Karpas-422 (cell line): ENCODE data around the gene GLIS1. TPM values are rescaled to one million over a fixed set of nuclear protein-coding genes. Genes with fewer than 3 reads are reported as not detected.

Experiments
- DNase-seq: peaks from one replicate; pipeline ENCODE4 v3.0.0-alpha.2; 2015
- H2AFZ ChIP-seq: fragments of 200-600 bp; sonication (generic); 2 replicates; pipeline ENCODE4 v1.6.1; 2014; ENCODE audit warnings: antibody characterized with exemption, low read length, mixed read lengths
- H3K27ac ChIP-seq: fragments of 200-600 bp; sonication (generic); 2 replicates; pipeline ENCODE4 v1.5.1; 2014; ENCODE audit warnings: mild to moderate bottlenecking, low read length, moderate library complexity
- H3K27me3 ChIP-seq: fragments of 200-600 bp; sonication (generic); 2 replicates; pipeline ENCODE4 v1.6.1; 2014; ENCODE audit warnings: low read length, mixed read lengths
- H3K36me3 ChIP-seq: fragments of 200-600 bp; sonication (generic); 2 replicates; pipeline ENCODE4 v1.6.1; 2014; ENCODE audit warnings: low read length, mixed read lengths; ENCODE audit not compliant: insufficient read depth
- H3K4me1 ChIP-seq: fragments of 200-600 bp; sonication (generic); 2 replicates; pipeline ENCODE4 v1.6.1; 2014; ENCODE audit warnings: mild to moderate bottlenecking, low read length, mixed read lengths
- H3K4me2 ChIP-seq: fragments of 200-600 bp; sonication (generic); 2 replicates; pipeline ENCODE4 v1.6.1; 2014; ENCODE audit warnings: low read length, low read depth, mild to moderate bottlenecking; ENCODE audit not compliant: poor library complexity, severe bottlenecking
- H3K4me3 ChIP-seq: fragments of 200-600 bp; sonication (generic); 2 replicates; pipeline ENCODE4 v1.5.1; 2014; ENCODE audit warnings: mild to moderate bottlenecking, antibody characterized with exemption, low read length, mixed read lengths
- H3K79me2 ChIP-seq: fragments of 200-600 bp; sonication (generic); 2 replicates; pipeline ENCODE4 v1.6.1; 2014; ENCODE audit warnings: mild to moderate bottlenecking, low read length, mixed read lengths
- H3K9ac ChIP-seq: fragments of 200-600 bp; sonication (generic); 2 replicates; pipeline ENCODE4 v1.6.0; 2014; ENCODE audit warnings: low read length
- H3K9me2 ChIP-seq: fragments of 200-600 bp; sonication (generic), shearing (Covaris generic); replicated peaks from 2 replicates; pipeline ENCODE4 v1.6.0; 2014; ENCODE audit warnings: mild to moderate bottlenecking, low read length, moderate library complexity; ENCODE audit not compliant: insufficient read depth
- H3K9me3 ChIP-seq: fragments of 300-700, 200-600 bp; sonication (generic); 2 replicates; pipeline ENCODE4 v1.6.1; 2014; ENCODE audit warnings: low read length, mixed read lengths
- H4K20me1 ChIP-seq: fragments of 200-600 bp; sonication (generic); 2 replicates; pipeline ENCODE4 v1.6.1; 2014; ENCODE audit warnings: mild to moderate bottlenecking, antibody characterized with exemption, low read length, low read depth; ENCODE audit not compliant: insufficient read depth
- total RNA-seq: library from RNA; depleted of rRNA; stranded (reverse); fragments of >200 nt; shearing (Covaris generic); gene quantifications from 2 replicates; pipeline ENCODE4 v1.2.3, GENCODE V29; 2014; ENCODE audit warnings: low replicate concordance

GLIS1 gene
- total RNA-seq, 1 experiment from 2014 or later = not detected

GRCh38 chr1:53681351-53681976 is 57.5 kb downstream of the GLIS1 start:
- Histone ChIP-seq H2AFZ (no peak overlapping the region), H3K9me3 (no peaks in the 10 kb centered on the region), H4K20me1 (no peaks in the 10 kb centered on the region; the same call in 1 of the 2 replicates), H3K4me1 (peaks cover 5% of the 10 kb centered on the region), H3K9ac (no peak overlapping the region), H3K79me2 (no peaks in the 10 kb centered on the region), H3K4me2 (no peak overlapping the region), H3K4me3 (no peak overlapping the region), H3K27ac (no peak overlapping the region), H3K36me3 (no peaks in the 10 kb centered on the region), H3K27me3 (no peaks in the 10 kb centered on the region), H3K9me2 (no peaks in the 10 kb centered on the region)
- DNase-seq = no peak

GRCh38 chr1:53680868-53681267 is 58.1 kb downstream of the GLIS1 start:
- no peak overlapping the region for H3K27ac ChIP-seq
- H3K36me3 ChIP-seq = no peaks in the 10 kb centered on the region
- no peak overlapping the region for H2AFZ ChIP-seq
- no peaks in the 10 kb centered on the region for H3K9me3 ChIP-seq
- no peaks in the 10 kb centered on the region for H3K9me2 ChIP-seq
- H3K9ac ChIP-seq = no peak overlapping the region
- no peaks in the 10 kb centered on the region for H3K79me2 ChIP-seq
- H3K27me3 ChIP-seq = no peaks in the 10 kb centered on the region
- DNase-seq = no peak
- no peak overlapping the region for H3K4me2 ChIP-seq
- H4K20me1 ChIP-seq = no peaks in the 10 kb centered on the region; the same call in 1 of the 2 replicates
- no peak overlapping the region for H3K4me3 ChIP-seq
- H3K4me1 ChIP-seq = peaks cover 5% of the 10 kb centered on the region

- Histone ChIP-seq H3K4me3 (no peak overlapping the region), H3K36me3 (no peaks in the 10 kb centered on the region), H4K20me1 (no peaks in the 10 kb centered on the region; the same call in 1 of the 2 replicates), H3K4me2 (no peak overlapping the region), H2AFZ (no peak overlapping the region), H3K27me3 (no peaks in the 10 kb centered on the region), H3K9ac (no peak overlapping the region), H3K9me2 (no peaks in the 10 kb centered on the region), H3K27ac (no peak overlapping the region), H3K9me3 (no peaks in the 10 kb centered on the region), H3K79me2 (no peaks in the 10 kb centered on the region), H3K4me1 (peaks cover 5% of the 10 kb centered on the region)
- DNase-seq = no peak
These were observed 59.8 kb downstream of the GLIS1 start for GRCh38 chr1:53678938-53679825.

- Histone ChIP-seq H3K9ac (no peak overlapping the region), H2AFZ (no peak overlapping the region), H3K4me3 (no peak overlapping the region), H3K27me3 (no peaks in the 10 kb centered on the region), H3K27ac (no peak overlapping the region), H3K9me3 (no peaks in the 10 kb centered on the region), H3K4me1 (peaks cover 5% of the 10 kb centered on the region), H3K4me2 (no peak overlapping the region), H4K20me1 (no peaks in the 10 kb centered on the region; the same call in 1 of the 2 replicates), H3K79me2 (no peaks in the 10 kb centered on the region), H3K9me2 (no peaks in the 10 kb centered on the region), H3K36me3 (no peaks in the 10 kb centered on the region)
- DNase-seq = no peak
These were observed 60.5 kb downstream of the GLIS1 start for GRCh38 chr1:53678507-53678906.

- H3K27ac ChIP-seq = no peak overlapping the region
- no peaks in the 10 kb centered on the region for H3K36me3 ChIP-seq
- H3K4me2 ChIP-seq = no peak overlapping the region
- H2AFZ ChIP-seq = no peak overlapping the region
- no peak for DNase-seq
- no peaks in the 10 kb centered on the region for H3K9me2 ChIP-seq
- no peak overlapping the region for H3K4me3 ChIP-seq
- H3K27me3 ChIP-seq = no peaks in the 10 kb centered on the region
- H4K20me1 ChIP-seq = no peaks in the 10 kb centered on the region; the same call in 1 of the 2 replicates
- H3K79me2 ChIP-seq = no peaks in the 10 kb centered on the region
- peaks cover 5% of the 10 kb centered on the region for H3K4me1 ChIP-seq
- no peak overlapping the region for H3K9ac ChIP-seq
- H3K9me3 ChIP-seq = no peaks in the 10 kb centered on the region
These were observed 60.9 kb downstream of the GLIS1 start for GRCh38 chr1:53678046-53678445.

- DNase-seq = no peak
- Histone ChIP-seq H3K4me3 (no peak overlapping the region), H3K27ac (no peak overlapping the region), H3K4me2 (no peak overlapping the region), H3K36me3 (no peaks in the 10 kb centered on the region), H3K79me2 (no peaks in the 10 kb centered on the region), H4K20me1 (no peaks in the 10 kb centered on the region; the same call in 1 of the 2 replicates), H2AFZ (no peak overlapping the region), H3K4me1 (peaks cover 5% of the 10 kb centered on the region), H3K9me3 (no peaks in the 10 kb centered on the region), H3K27me3 (no peaks in the 10 kb centered on the region), H3K9ac (no peak overlapping the region), H3K9me2 (no peaks in the 10 kb centered on the region)
These were observed 61.5 kb downstream of the GLIS1 start for GRCh38 chr1:53677486-53677885.

- no peaks in the 10 kb centered on the region for H3K9me3 ChIP-seq
- H3K4me3 ChIP-seq = no peak overlapping the region
- no peaks in the 10 kb centered on the region for H4K20me1 ChIP-seq
- no peaks in the 10 kb centered on the region for H3K36me3 ChIP-seq
- H2AFZ ChIP-seq = no peak overlapping the region
- no peaks in the 10 kb centered on the region for H3K79me2 ChIP-seq
- no peaks in the 10 kb centered on the region for H3K9me2 ChIP-seq
- no peaks in the 10 kb centered on the region for H3K27me3 ChIP-seq
- no peak for DNase-seq
- no peak overlapping the region for H3K27ac ChIP-seq
- H3K4me2 ChIP-seq = no peak overlapping the region
- H3K4me1 ChIP-seq = no peaks in the 10 kb centered on the region
- no peak overlapping the region for H3K9ac ChIP-seq
These were observed 66.2 kb downstream of the GLIS1 start for GRCh38 chr1:53672785-53673184.

- Histone ChIP-seq H3K4me3 (no peak overlapping the region), H3K4me2 (no peak overlapping the region), H3K9ac (no peak overlapping the region), H3K27ac (no peak overlapping the region), H2AFZ (no peak overlapping the region), H3K79me2 (no peaks in the 10 kb centered on the region), H3K27me3 (no peaks in the 10 kb centered on the region), H3K36me3 (no peaks in the 10 kb centered on the region), H4K20me1 (no peaks in the 10 kb centered on the region), H3K4me1 (no peaks in the 10 kb centered on the region), H3K9me3 (no peaks in the 10 kb centered on the region), H3K9me2 (no peaks in the 10 kb centered on the region)
- no peak for DNase-seq
These were observed 66.7 kb downstream of the GLIS1 start for GRCh38 chr1:53672243-53672642.
